Neuron (in vitro differentiated cells): ENCODE measurements around the gene RAP1GAP2.
A peak's percentile ranks its signal among the peaks of the same experiment; 100 is the strongest.
"Not testable (repeated sequence)": the region's sequence is repeated elsewhere in the genome, so short reads cannot be mapped to it uniquely, and the experiment has no call there.

Experiments
- H2AFZ ChIP-seq: one replicate; pipeline ENCODE4 v1.6.1; 2013; ENCODE audit warnings: low read depth, mild to moderate bottlenecking, inconsistent platforms, low read length, moderate library complexity
- H3K27me3 ChIP-seq: one replicate; pipeline ENCODE4 v1.6.1; 2013; ENCODE audit warnings: low read length; ENCODE audit not compliant: insufficient read depth
- H3K36me3 ChIP-seq: one replicate; pipeline ENCODE4 v1.6.1; 2013; ENCODE audit warnings: low read length; ENCODE audit not compliant: insufficient read depth
- H3K4me1 ChIP-seq: one replicate; pipeline ENCODE4 v1.6.1; 2013; ENCODE audit warnings: low read length; ENCODE audit not compliant: insufficient read depth
- H3K4me3 ChIP-seq: 2 replicates; pipeline ENCODE4 v1.5.1; 2013; ENCODE audit warnings: mild to moderate bottlenecking, low read length, moderate library complexity
- H3K9me3 ChIP-seq: one replicate; pipeline ENCODE4 v1.6.1; 2013; ENCODE audit warnings: low read length

The RAP1GAP2 gene

DNA sequence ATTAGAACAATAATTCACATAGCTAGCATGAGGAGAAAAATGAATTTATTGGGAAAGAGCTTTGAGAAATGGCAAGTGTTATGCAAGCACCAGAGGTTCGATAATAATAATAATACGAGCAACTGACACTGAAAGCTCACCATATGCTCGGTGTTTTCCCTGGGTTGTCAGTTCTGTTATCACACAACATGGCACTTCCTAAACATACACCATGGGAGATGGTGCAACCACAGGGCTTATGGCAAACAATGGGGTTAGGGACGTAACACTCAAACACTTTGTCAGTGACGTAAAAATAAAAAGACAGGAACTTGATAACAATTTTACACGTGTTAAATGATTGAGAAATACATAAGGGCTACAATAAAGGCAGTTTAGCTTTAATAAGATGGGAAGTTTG is 243.5 kb downstream of the RAP1GAP2 start:
- Histone ChIP-seq H3K27me3 (no peaks in the 10 kb centered on the region), H3K36me3 (no peaks in the 10 kb centered on the region), H3K4me1 (no peaks in the 10 kb centered on the region), H3K4me3 (no peak overlapping the region), H2AFZ (no peak overlapping the region), H3K9me3 (peaks cover 5% of the 10 kb centered on the region)

DNA sequence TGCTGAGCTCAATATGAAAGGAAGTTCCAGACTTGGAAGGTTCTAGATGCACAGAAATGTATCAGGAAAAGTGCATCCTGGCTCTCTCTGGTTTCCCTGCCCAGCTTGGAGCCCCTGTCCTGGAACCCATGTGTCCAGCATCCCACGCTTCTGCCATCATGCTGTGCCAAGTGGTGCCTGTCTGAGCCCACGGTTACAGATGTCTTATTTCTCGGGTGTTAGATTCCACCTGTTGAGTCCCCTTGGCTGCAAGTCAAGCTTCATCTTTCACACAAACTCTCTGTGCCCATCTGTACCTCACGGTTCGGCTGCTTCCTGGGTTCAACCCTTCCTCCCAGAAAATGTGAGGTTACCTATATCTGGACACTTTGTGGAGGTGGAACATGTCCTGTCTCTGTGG is 244.6 kb downstream of the RAP1GAP2 start:
- Histone ChIP-seq H3K9me3 (peaks cover 5% of the 10 kb centered on the region), H3K4me3 (no peak overlapping the region), H3K36me3 (no peaks in the 10 kb centered on the region), H2AFZ (no peak overlapping the region), H3K27me3 (no peaks in the 10 kb centered on the region), H3K4me1 (no peaks in the 10 kb centered on the region)

DNA sequence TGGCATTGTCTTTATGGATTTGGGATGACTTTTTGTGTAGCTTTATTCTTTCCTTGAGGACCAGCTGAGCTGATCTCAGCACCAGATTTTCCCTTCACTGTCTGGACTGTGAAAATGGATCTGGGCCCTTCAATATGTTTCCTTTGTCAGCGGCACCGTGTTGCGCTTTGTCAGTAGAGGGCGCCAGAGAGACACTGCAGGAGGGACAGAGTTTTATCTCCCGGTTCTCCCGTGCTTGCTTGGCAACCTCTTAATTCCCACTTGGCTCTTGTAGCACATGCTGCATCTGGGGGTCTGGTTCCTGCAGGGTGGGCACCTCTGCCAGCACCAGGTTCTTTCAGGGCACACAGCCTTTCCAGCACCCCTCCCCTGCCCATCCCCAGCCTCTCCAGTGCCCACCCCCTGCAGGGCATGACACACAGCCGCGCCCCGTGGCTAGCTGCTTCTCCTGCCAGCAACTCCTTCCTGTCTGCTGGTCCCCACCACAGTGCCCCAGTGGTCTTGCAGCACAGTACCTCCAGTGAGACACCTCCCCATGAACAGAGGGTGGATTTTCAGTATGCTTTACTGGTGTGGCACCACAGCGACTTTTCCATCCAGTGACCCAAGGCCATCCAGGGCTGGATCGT is 247.6 kb downstream of the RAP1GAP2 start:
- Histone ChIP-seq H2AFZ (no peak overlapping the region), H3K36me3 (no peaks in the 10 kb centered on the region), H3K27me3 (no peaks in the 10 kb centered on the region), H3K4me1 (no peaks in the 10 kb centered on the region), H3K9me3 (peaks cover 5% of the 10 kb centered on the region), H3K4me3 (no peak overlapping the region)

DNA sequence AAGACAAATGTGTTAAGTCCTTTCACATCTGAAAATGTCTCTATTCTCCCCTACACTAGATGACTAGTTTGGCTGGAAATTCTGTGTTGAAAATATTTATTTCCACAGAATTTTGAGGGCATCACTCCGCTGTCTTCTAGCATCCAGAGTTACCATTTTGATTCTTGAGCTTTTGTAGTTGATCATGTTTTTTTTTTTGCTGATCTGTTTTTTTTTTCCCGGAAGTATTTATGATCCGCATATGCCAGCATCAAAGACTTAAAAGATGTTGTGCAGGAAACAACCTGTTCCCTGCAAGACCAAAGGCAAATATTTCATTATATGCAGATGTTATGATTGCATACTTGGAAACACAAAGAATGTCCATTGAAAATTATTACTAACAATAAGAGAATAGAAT is 250.5 kb downstream of the RAP1GAP2 start:
- H3K4me3 ChIP-seq = no peak overlapping the region

DNA sequence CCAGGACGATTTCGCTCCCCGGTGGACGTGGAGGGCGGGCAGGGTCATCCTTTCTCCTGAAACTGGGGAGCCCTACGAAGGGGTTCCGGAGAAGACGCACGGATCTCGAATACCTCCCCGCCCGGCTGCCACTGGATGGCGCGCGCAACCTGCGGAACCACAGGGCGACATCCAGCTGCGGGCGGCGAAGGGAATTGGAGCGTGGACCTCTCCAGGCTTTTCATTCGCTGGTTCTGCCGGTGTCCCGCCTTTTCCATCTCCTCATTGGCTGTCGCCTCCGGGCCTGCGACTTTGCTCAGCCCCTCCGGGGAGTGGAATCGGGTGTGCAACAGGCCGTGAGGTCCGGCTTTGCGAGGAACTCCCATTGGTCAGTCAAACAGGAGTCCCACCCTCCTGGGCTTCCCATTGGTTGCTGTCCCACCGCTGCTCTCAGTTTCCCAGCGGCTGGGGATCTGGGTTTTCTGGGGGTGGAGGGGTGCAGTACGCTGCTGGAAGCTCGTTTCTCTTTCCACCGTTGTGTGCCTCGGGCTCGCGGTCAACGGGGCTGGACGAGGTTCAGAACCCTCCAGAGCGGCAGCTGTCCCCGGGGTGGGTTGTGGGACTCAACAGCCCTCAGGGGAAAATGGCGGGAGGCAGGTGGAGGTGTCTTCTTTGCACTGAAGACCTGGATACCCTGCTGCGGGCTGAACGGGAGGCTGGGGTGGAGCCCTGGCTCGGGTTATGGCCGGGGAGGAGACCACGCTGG is 252.7 kb downstream of the RAP1GAP2 start:
- H3K36me3 ChIP-seq = no peaks in the 10 kb centered on the region
- H3K4me3 ChIP-seq = peak overlapping the region; percentile 70
- peaks cover 5% of the 10 kb centered on the region for H3K4me1 ChIP-seq
- peak overlapping the region; percentile 86 for H2AFZ ChIP-seq
- H3K27me3 ChIP-seq = no peaks in the 10 kb centered on the region
- H3K9me3 ChIP-seq = peaks cover 5% of the 10 kb centered on the region

More for the DNA sequence above, 250.5 kb downstream of the RAP1GAP2 start:
- Histone ChIP-seq H3K27me3 (no peaks in the 10 kb centered on the region), H3K36me3 (no peaks in the 10 kb centered on the region), H2AFZ (no peak overlapping the region), H3K4me1 (peaks cover 5% of the 10 kb centered on the region), H3K9me3 (peaks cover 5% of the 10 kb centered on the region)

DNA sequence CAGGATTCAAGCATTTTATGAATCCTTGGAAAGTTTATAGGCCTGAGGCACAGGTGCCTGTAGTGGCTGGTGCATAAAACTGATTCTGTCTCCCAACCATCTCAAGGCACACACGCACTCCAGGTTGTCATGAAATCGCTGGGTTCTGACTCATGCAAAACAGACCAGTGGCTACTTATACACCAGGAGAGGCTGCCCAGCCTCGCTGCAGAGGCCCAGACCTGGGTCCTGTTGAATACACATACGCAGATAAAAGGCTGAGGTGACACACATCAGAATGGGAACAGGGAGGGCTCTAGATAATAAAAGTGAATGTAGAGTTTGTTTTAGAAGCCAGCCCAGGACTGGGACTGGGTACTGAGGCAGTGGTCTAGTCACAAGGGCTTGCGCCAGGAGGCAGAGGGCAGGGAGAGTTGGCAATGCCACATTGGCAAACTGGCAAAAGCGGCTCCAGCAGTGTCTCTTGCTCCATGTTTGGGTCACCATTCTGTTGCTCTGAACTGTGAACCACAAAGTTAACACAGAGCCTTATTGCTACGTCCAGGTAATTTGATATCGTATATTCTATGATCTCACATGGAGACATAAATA is 253.6 kb downstream of the RAP1GAP2 start:
- Histone ChIP-seq H3K9me3 (no peaks in the 10 kb centered on the region), H3K4me1 (peaks cover 5% of the 10 kb centered on the region), H3K36me3 (no peaks in the 10 kb centered on the region), H3K27me3 (no peaks in the 10 kb centered on the region), H2AFZ (no peak overlapping the region), H3K4me3 (peak overlapping the region; percentile 70)

DNA sequence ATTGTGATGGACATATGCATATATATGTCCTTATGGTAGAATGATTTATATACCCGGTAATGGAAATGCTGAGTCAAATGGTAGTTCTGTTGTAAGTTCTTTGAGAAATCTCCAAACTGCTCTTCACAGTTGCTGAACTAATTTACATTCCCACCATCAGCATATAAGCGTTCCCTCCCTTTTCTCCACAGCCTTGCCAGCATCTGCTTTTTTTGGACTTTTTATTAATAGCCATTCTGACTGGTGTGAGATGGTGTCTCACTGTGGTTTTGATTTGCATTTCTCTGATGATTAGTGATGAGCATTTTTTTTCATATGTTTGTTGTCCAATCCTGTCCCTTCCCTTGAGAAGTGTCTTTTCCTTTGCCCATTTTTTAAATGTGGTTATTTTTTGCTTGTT is 258.6 kb downstream of the RAP1GAP2 start:
- not testable (repeated sequence) for H3K27me3 ChIP-seq, H3K9me3 ChIP-seq, H3K4me1 ChIP-seq, H2AFZ ChIP-seq, H3K36me3 ChIP-seq, H3K4me3 ChIP-seq

DNA sequence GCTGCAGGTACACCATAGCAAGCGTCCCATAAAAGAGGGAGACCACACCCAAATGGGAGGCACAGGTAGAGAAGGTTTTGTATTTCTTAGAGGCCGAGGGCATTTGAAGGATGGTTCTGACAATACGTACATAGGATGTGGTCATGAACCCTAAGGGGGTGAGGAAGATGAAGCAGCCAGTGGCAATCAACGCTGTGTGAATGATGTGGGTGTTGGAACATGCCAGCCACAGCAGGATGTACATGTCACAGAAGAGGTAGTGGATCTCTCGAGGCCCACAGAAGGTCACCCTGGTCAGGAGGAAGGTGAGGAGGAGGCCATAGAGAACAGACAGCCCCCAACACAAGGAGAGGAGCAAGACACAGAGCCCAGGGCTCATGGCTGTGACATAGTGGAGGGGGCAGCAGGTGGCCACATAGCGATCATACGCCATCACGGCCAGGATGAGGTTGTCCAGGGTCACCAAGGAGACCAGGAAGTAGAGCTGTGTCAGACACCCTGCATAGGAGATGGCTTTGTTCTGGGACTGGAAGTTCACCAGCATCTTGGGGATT is 266.7 kb downstream of the RAP1GAP2 start:
- H3K4me1 ChIP-seq, H3K9me3 ChIP-seq, H3K36me3 ChIP-seq, H3K4me3 ChIP-seq, H3K27me3 ChIP-seq, H2AFZ ChIP-seq: not testable (repeated sequence)

DNA sequence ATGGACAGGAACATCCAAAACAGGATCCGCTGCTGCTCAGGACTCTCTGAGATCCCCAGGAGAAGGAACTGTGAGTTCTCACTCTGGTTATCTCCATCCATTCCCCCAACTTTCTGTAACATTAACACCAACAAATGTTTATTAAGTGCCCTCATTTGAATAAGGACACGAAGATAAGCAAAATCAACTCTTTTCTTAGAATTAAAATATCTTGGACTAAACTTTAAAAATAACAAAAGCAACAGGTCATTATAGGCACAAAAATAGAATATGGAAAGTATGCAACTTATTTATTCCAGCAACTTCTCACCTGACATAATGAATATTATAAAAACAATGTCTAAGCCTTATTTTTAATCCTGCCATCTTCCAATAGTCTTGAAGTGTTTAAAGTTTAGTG is 267.3 kb downstream of the RAP1GAP2 start, which contains the start of gene OR1D5:
Gene OR1D5, minus strand, starts transcription at position 101 of the 400 bp plus-strand sequence. Its CDS starts 0 bp downstream, at position 101.
- H2AFZ ChIP-seq, H3K9me3 ChIP-seq, H3K4me3 ChIP-seq, H3K36me3 ChIP-seq, H3K4me1 ChIP-seq, H3K27me3 ChIP-seq: not testable (repeated sequence)

DNA sequence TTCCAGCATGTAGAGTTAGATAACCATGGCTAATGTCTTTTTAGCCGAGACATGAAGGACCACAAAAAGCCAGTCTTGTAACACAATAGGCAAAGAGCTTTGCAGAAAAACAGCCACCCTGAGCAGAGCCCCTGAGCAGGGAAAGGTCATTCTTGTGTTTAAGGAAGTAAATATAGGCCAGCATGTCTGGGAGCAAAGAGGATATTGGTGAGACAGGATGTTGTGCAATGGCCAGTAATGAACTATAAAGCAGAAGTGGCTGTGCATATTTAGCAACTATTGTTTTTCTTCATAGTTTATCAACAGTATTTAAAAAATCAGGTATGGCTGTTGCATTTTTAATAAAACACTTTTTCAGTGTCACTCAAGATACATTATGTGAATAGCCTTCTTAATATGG is 269.0 kb downstream of the RAP1GAP2 start:
- not testable (repeated sequence) for H3K36me3 ChIP-seq, H3K27me3 ChIP-seq, H2AFZ ChIP-seq, H3K4me1 ChIP-seq, H3K9me3 ChIP-seq, H3K4me3 ChIP-seq

DNA sequence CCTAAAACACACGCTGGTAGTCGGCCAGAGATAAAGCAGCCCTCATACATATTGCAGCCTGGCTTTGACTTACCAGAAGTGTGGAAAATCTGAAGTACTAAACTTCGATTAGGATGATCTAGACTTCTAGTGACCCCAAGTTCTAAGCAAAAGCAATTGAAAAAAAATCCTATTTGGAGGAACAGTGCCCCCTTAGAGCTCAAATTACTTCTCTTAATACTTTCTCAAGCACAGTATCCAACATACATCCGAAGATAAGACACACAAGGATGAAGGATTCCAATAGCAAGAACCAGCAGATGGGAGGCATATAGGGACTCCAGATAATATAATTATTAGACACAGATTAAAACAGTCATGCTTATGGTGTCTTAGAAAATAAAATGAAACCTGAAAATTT is 277.6 kb downstream of the RAP1GAP2 start:
- H3K27me3 ChIP-seq, H3K4me3 ChIP-seq, H3K9me3 ChIP-seq, H3K36me3 ChIP-seq, H2AFZ ChIP-seq, H3K4me1 ChIP-seq: not testable (repeated sequence)
